ENCODE data around the gene MAEA.

MAEA gene

DNA sequence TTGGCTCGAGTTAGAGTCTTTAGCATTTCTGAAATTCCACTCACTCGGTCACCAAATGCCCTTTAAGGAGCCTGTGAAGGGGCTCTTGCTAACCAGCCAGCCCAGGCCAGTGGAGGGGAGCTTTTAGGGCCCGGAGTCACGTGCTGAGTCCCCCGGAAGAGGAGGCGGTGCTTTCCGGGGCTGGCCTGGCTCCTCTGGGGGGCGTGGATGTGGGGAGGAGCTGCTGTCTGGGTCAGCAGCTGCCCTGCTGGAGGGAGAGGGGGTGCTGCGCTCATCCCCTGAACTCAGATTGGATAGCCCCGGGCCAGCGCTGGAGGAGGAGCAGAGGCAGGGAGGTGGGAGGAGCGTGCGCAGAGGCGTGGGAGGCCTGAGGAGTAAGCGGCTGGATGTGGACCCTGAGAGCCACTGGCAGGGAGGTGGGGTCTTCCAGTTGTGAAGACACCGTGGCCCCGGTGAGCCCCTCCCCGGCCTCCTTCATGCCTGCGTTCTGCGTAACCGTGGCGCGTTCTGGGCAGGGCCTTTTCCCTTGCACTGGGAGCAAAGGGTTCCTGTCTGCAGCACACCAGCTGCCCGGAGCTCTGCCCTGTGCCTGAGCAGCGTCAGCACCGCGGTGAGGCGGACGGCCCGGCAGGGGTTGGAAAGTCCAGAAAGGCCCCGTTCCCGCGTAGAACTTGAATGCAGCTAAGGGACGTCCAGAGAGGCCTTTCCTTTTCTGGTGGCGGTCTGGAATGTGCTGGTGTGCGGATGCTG, 19.7 kb downstream of the MAEA start:
- peak; percentile 100 for ATAC-seq
- TF ChIP-seq ZNF70 (CRISPR knock-in tag; IDR thresholded peaks at IDR 0.05) (no peak), ZFP3 (CRISPR knock-in tag; IDR thresholded peaks at IDR 0.05) (no peak), ZFP30 (CRISPR knock-in tag; IDR thresholded peaks at IDR 0.05) (no peak), GLIS3 (CRISPR knock-in tag; IDR thresholded peaks at IDR 0.05) (no peak), ESRRG (CRISPR knock-in tag; IDR thresholded peaks at IDR 0.05) (no peak), ZC3H10 (CRISPR knock-in tag; IDR thresholded peaks at IDR 0.05) (no peak), OSR1 (CRISPR knock-in tag; IDR thresholded peaks at IDR 0.05) (no peak), ZNF8 (CRISPR knock-in tag; IDR thresholded peaks at IDR 0.05) (no peak), BACH2 (CRISPR knock-in tag; IDR thresholded peaks at IDR 0.05; ENCODE audit: borderline replicate concordance) (no peak), ISL1 (CRISPR knock-in tag; IDR thresholded peaks at IDR 0.05) (no peak), RARB (CRISPR knock-in tag; IDR thresholded peaks at IDR 0.05) (no peak), SNAI2 (CRISPR knock-in tag; IDR thresholded peaks at IDR 0.05) (no peak), ZNF565 (CRISPR knock-in tag; conservative IDR thresholded peaks at IDR 0.05; ENCODE audit: low read depth) (no peak), ARNTL (CRISPR knock-in tag; IDR thresholded peaks at IDR 0.05; ENCODE audit: borderline replicate concordance, low read depth) (no peak), CSDC2 (CRISPR knock-in tag; IDR thresholded peaks at IDR 0.05) (no peak), TCF4 (CRISPR knock-in tag; IDR thresholded peaks at IDR 0.05; ENCODE audit: borderline replicate concordance) (no peak), PPARA (CRISPR knock-in tag; IDR thresholded peaks at IDR 0.05; ENCODE audit: borderline replicate concordance) (no peak)
- TF ChIP-seq, protein P1, sequence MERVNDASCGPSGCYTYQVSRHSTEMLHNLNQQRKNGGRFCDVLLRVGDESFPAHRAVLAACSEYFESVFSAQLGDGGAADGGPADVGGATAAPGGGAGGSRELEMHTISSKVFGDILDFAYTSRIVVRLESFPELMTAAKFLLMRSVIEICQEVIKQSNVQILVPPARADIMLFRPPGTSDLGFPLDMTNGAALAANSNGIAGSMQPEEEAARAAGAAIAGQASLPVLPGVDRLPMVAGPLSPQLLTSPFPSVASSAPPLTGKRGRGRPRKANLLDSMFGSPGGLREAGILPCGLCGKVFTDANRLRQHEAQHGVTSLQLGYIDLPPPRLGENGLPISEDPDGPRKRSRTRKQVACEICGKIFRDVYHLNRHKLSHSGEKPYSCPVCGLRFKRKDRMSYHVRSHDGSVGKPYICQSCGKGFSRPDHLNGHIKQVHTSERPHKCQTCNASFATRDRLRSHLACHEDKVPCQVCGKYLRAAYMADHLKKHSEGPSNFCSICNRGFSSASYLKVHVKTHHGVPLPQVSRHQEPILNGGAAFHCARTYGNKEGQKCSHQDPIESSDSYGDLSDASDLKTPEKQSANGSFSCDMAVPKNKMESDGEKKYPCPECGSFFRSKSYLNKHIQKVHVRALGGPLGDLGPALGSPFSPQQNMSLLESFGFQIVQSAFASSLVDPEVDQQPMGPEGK (CRISPR knock-in tag; IDR thresholded peaks at IDR 0.05; ENCODE audit: borderline replicate concordance) = no peak
- TF ChIP-seq, protein P2, sequence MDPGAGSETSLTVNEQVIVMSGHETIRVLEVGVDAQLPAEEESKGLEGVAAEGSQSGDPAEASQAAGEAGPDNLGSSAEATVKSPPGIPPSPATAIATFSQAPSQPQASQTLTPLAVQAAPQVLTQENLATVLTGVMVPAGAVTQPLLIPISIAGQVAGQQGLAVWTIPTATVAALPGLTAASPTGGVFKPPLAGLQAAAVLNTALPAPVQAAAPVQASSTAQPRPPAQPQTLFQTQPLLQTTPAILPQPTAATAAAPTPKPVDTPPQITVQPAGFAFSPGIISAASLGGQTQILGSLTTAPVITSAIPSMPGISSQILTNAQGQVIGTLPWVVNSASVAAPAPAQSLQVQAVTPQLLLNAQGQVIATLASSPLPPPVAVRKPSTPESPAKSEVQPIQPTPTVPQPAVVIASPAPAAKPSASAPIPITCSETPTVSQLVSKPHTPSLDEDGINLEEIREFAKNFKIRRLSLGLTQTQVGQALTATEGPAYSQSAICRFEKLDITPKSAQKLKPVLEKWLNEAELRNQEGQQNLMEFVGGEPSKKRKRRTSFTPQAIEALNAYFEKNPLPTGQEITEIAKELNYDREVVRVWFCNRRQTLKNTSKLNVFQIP (CRISPR knock-in tag; IDR thresholded peaks at IDR 0.05; ENCODE audit: borderline replicate concordance, low read depth) = no peak
- TF ChIP-seq, protein P3, sequence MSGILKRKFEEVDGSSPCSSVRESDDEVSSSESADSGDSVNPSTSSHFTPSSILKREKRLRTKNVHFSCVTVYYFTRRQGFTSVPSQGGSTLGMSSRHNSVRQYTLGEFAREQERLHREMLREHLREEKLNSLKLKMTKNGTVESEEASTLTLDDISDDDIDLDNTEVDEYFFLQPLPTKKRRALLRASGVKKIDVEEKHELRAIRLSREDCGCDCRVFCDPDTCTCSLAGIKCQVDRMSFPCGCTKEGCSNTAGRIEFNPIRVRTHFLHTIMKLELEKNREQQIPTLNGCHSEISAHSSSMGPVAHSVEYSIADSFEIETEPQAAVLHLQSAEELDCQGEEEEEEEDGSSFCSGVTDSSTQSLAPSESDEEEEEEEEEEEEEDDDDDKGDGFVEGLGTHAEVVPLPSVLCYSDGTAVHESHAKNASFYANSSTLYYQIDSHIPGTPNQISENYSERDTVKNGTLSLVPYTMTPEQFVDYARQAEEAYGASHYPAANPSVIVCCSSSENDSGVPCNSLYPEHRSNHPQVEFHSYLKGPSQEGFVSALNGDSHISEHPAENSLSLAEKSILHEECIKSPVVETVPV (CRISPR knock-in tag; IDR thresholded peaks at IDR 0.05) = no peak

DNA sequence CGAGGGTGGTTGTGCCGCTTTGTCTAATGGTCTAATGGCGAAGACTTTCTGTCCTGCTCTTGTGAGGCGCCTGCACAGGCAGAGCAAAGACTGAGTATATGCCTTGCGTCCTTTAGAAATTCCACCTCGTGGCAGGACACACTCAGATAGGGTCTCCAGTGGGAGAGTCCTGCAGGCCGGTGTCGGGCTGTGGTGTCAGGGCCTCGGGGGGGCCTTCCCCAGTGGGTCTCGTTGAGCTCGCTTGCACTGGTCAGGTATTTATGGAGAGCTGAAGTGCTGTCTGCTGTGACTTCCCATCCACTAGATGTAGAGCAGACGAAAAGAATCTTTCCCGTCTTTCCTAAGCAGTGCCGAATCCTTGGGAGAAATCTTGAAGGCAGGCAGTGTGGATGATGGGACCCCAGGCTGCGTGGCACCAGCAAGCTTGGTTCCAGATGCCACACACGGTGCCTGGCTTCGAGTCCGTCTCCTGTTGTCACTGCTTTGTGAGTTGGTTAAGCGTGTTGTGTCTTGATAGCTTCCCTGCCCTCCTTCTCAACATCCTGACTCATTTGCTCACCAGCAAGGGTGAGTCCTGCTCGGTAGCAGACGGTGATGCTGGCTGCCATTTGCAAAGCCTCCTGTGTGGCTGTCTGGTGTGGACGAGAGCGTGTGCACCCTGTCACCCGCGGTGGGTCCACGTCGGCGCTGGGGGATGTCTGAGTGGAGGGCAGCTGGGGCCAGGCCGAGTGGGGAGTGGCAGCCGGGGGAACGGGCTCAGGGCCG, 20.5 kb downstream of the MAEA start:
- no peak for ATAC-seq
- TF ChIP-seq ZC3H10 (CRISPR knock-in tag; IDR thresholded peaks at IDR 0.05) (no peak), ISL1 (CRISPR knock-in tag; IDR thresholded peaks at IDR 0.05) (no peak), OSR1 (CRISPR knock-in tag; IDR thresholded peaks at IDR 0.05) (no peak), ZFP3 (CRISPR knock-in tag; IDR thresholded peaks at IDR 0.05) (no peak), PPARA (CRISPR knock-in tag; IDR thresholded peaks at IDR 0.05; ENCODE audit: borderline replicate concordance) (no peak), SNAI2 (CRISPR knock-in tag; IDR thresholded peaks at IDR 0.05) (no peak), ZNF565 (CRISPR knock-in tag; conservative IDR thresholded peaks at IDR 0.05; ENCODE audit: low read depth) (no peak)
- TF ChIP-seq, protein P1 (CRISPR knock-in tag; IDR thresholded peaks at IDR 0.05; ENCODE audit: borderline replicate concordance) = no peak

DNA sequence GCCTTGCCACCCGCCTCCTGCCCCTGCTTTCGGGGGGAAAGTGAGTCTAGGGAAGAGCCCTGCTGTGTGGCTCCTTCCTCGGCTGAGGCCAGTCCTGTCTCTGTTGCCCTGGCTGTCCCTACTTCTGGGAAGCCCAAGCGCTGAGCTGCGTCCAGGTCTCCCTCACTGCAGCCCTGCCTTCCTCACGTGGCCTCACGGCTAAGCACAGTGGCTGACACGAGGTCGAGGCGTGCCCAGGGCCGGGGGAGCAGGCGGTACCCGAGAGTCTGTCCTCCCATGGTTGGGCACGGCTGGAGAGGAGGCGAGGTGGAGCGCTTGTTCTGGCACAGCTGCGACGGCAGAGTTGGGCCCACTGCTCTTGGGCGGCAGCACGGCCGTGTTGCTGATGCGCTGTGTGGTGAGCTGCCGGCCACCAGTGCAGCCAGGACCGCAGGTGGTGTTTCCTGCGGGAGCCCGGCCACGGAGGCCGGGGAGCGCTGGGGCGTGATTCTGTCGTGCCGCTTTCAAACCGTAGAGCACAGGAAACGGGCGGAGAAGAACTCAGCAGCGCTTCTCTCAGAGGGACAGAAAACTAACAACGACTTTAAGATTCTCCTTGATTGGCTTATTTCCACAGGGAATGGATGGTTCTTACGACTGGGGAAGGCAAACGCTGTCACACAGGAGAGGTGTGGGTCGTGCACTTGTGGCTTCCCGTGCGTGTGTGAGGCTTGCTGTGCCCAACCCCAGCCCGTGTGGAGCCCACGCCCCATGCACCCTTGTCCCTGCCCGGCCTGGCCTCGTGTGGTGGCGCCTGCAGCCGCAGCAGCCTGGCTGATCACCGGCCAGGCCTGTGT, 21.3 kb downstream of the MAEA start:
- no peak for TF ChIP-seq TOX (CRISPR knock-in tag; IDR thresholded peaks at IDR 0.05; ENCODE audit: borderline replicate concordance)
- no peak for ATAC-seq

Data from SK-N-SH treated with all-trans-retinoic acid at 6 μM for 48 hours (cell line).